Testis (tissue), 3 donors: ENCODE results near the gene SDC1. TPM values are rescaled to one million over a fixed set of nuclear protein-coding genes. Genes with fewer than 3 reads are reported as not detected.
"Not testable (repeated sequence)": the region's sequence is repeated elsewhere in the genome, so short reads cannot be mapped to it uniquely, and the experiment has no call there.

Experiments
- DNase-seq: peaks from one replicate; pipeline ENCODE4 v3.0.0-alpha.2; 2019
- H3K27ac ChIP-seq, 2 donors: fragments of 200-600 bp; sonication (generic); one replicate each; pipeline ENCODE4 v1.5.1; 2019
- H3K27me3 ChIP-seq: fragments of 200-600 bp; sonication (generic); one replicate; pipeline ENCODE4 v1.5.1; 2019
- H3K36me3 ChIP-seq: fragments of 200-600 bp; sonication (generic); one replicate; pipeline ENCODE4 v1.5.1; 2017; ENCODE audit warnings: low read depth; ENCODE audit errors: missing control alignments
- H3K4me1 ChIP-seq: fragments of 200-600 bp; sonication (generic); one replicate; pipeline ENCODE4 v1.5.1; 2019
- H3K4me3 ChIP-seq, 2 donors: fragments of 200-600 bp; sonication (generic); one replicate each; pipeline ENCODE4 v1.5.1; 2017 to 2019
- H3K9me3 ChIP-seq: fragments of 200-600 bp; sonication (generic); one replicate; pipeline ENCODE4 v1.5.1; 2017
- CTCF ChIP-seq, 3 experiments: fragments of 450-650 bp in 2 of 3; fragments of 200-600 bp in 1 of 3; sonication (generic) in 1 of 3; IDR thresholded peaks; one replicate each; pipeline ENCODE4 v1.5.1; 2016 to 2019; ENCODE audit warnings: antibody characterized with exemption in 3 of 3, mild to moderate bottlenecking in 2 of 3, moderate library complexity in 1 of 3
- POLR2A ChIP-seq: fragments of 450-650 bp; IDR thresholded peaks from one replicate; pipeline ENCODE4 v1.6.1; 2017; ENCODE audit warnings: antibody characterized with exemption, mild to moderate bottlenecking, moderate library complexity
- WGBS, 2 donors: methylation state at CpG; one replicate each; pipeline ENCODE4 v1.1.5; 2018; 5-methylcytosine and 5-hydroxymethylcytosine counted together
- intact Hi-C: fragments of 100-400 bp; cut with DNase I; formaldehyde crosslinking; loops from one replicate; pipeline ENCODE4 v1.15.1; 2023; ENCODE audit warnings: low total_unique reads
- polyA plus RNA-seq: library from polyadenylated mRNA; stranded (reverse); fragments of 350-450 nt; fragmentation: Illumina TruSeq; extraction: RNeasy Lipid Tissue Mini Kit (QIAGEN cat#74804); gene quantifications from one replicate; pipeline ENCODE4 v1.2.3, GENCODE V29; 2014; ENCODE audit warnings: low read depth, low replicate concordance; ENCODE audit not compliant: insufficient read depth
- total RNA-seq, 2 donors: library from RNA; depleted of rRNA; stranded (reverse); fragments of >200 nt; gene quantifications; one replicate each; pipeline ENCODE4 v1.2.3, GENCODE V29; 2016

The SDC1 gene
- total and polyA plus RNA-seq, 3 donors from 2014 or later: 8.7 to 11.9 (median 9.2) TPM

GRCh38 chr2:20196657-20197161 is 28.2 kb downstream of the SDC1 start:
- Histone ChIP-seq H3K4me3 (no peak overlapping the region), H3K9me3 (no peaks in the 10 kb centered on the region), H3K4me1 (peaks cover 9% of the 10 kb centered on the region), H3K36me3 (no peaks in the 10 kb centered on the region), H3K27me3 (no peaks in the 10 kb centered on the region), H3K27ac (no peak overlapping the region)
- TF ChIP-seq POLR2A (no peak), CTCF (IDR thresholded peaks at IDR 0.05) (no peak)
- WGBS, 2 donors: 55 to 91% methylated on average over 4 to 16 of the region's 16 CpGs
- intact Hi-C loops: no loop called here
- no peak for DNase-seq

GRCh38 chr2:20196053-20196656 is 28.8 kb downstream of the SDC1 start:
- intact Hi-C loops: no loop called here
- H3K4me1 ChIP-seq: peaks cover 9% of the 10 kb centered on the region
- no peak overlapping the region for H3K27ac ChIP-seq
- no peaks in the 10 kb centered on the region for H3K27me3 ChIP-seq
- H3K9me3 ChIP-seq: no peaks in the 10 kb centered on the region
- no peak for DNase-seq
- no peaks in the 10 kb centered on the region for H3K36me3 ChIP-seq
- TF ChIP-seq POLR2A (no peak), CTCF (IDR thresholded peaks at IDR 0.05) (no peak)
- no peak overlapping the region for H3K4me3 ChIP-seq
- 88 to 90% methylated on average over 7 of the region's 7 CpGs for WGBS, 2 donors

GRCh38 chr2:20195431-20196033 is 29.4 kb downstream of the SDC1 start:
- no peaks in the 10 kb centered on the region for H3K36me3 ChIP-seq
- WGBS, 2 donors: 84 to 85% methylated on average over 12 of the region's 12 CpGs
- intact Hi-C loops: no loop called here
- no peaks in the 10 kb centered on the region for H3K27me3 ChIP-seq
- no peak overlapping the region for H3K4me3 ChIP-seq
- TF ChIP-seq CTCF (IDR thresholded peaks at IDR 0.05): no peak
- no peak for TF ChIP-seq POLR2A
- DNase-seq: no peak
- H3K27ac ChIP-seq: no peak overlapping the region
- no peaks in the 10 kb centered on the region for H3K9me3 ChIP-seq
- H3K4me1 ChIP-seq: peaks cover 9% of the 10 kb centered on the region

DNA sequence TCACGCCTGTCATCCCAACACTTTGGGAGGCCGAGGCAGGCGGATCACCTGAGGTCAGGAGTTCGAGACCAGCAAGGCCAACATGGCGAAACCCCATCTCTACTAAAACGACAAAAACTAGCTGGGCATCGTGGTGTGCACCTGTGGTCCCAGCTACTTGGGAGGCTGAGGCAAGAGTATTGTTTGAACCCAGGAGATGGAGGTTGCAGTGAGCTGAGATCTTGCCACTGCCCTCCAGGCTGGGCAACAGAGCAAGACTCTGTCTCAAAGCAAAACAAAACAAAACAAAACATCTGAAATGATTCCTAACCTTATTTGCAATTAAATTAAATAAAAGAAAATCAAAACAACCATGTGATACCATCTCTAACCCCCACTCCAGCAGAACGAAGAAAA is 29.9 kb downstream of the SDC1 start:
- H3K27ac ChIP-seq, H3K4me1 ChIP-seq, H3K4me3 ChIP-seq, H3K9me3 ChIP-seq, H3K36me3 ChIP-seq, intact Hi-C loops, H3K27me3 ChIP-seq, DNase-seq: not testable (repeated sequence)
- 81 to 83% methylated on average over 8 of the region's 8 CpGs for WGBS, 2 donors

DNA sequence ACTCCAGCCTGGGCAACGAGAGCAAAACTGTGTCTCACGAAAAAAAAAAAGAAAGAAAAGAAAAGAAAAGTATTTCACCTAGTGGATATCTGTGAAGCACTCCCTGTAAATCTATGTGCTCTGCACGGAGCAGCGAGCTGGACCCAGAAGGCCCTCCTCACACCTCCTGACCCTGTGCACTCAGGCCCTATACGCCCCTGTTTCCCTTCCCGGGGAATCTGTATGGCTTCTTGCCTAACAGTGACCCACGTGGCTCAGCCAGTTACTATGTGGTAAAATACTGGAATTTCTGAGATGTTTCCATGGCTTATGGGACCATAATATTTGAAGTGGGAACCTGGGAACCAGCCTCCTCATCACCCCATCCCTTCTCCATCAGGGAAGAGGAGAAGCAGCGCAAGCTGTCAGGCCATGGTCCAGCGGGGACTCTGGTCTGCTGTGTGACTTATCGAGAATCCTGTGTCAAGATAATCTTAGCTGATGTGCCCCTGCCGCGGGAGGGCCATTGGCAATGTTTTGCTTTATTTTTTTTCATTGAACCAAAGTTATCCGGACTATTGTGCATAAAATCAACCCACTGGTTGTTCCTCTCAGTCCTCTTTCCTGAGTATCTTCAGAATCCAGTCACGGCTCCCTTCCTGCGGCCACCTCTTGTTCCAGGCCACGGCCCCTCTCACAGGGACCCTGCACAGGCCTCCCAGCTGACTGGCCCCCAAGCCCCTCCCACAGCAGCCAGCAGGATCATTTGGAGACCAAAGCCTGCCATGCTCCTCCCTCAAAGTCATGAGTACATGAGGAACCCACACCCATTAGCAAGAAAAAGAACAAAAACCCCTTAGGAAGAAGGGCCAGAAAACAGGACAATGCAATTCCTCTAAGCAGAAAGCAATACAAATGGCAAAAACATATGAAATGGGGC is 30.6 kb downstream of the SDC1 start:
- intact Hi-C loops: no loop called here
- no peak for TF ChIP-seq CTCF (IDR thresholded peaks at IDR 0.05)
- TF ChIP-seq POLR2A: no peak
- Histone ChIP-seq H3K9me3 (no peaks in the 10 kb centered on the region), H3K36me3 (no peaks in the 10 kb centered on the region), H3K4me1 (peaks cover 9% of the 10 kb centered on the region), H3K27ac (no peak overlapping the region), H3K4me3 (no peak overlapping the region), H3K27me3 (no peaks in the 10 kb centered on the region)
- 80 to 81% methylated on average over 16 of the region's 16 CpGs for WGBS, 2 donors
- no peak for DNase-seq
